ENCODE results near the gene TRAM2.

The TRAM2 gene

DNA sequence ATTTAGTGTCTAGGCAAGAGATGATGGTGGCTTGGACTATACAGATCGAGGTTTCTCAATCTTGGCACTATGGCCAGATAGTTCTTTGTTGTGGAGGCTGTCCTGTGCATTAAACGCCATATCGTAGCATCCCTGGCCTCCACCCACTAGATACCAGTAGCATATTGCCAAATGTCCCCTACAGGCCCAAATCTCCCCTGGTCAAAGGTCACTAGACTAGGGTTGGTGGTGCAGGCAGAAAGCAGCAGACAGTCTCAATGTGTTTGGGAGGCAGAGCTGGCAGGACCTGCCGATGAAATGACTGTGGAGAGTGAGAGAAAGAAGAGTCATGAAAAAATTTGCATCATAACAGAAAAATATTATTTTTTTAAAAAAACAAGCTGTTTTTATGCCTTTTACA is 63.0 kb downstream of the TRAM2 start:
- Histone ChIP-seq H3K4me3 (ENCODE audit: insufficient read depth, low read length, poor library complexity, severe bottlenecking) (no peak overlapping the region), H2AFZ (ENCODE audit: low read depth, low read length, severe bottlenecking) (no peak overlapping the region), H3F3A (ENCODE audit: insufficient read depth) (no peaks in the 10 kb centered on the region), H4K20me1 (ENCODE audit: low read depth, low read length) (no peaks in the 10 kb centered on the region), H3K9me2 (replicated peaks; ENCODE audit: insufficient read depth, low read length) (no peaks in the 10 kb centered on the region), H3K36me3 (ENCODE audit: low read length) (no peaks in the 10 kb centered on the region), H3K79me2 (ENCODE audit: insufficient read depth, low read length) (no peaks in the 10 kb centered on the region), H3K9me3 (ENCODE audit: insufficient read depth, low read length) (no peaks in the 10 kb centered on the region), H3K9ac (ENCODE audit: low read length) (no peak overlapping the region), H3K27me3 (ENCODE audit: low read length) (no peaks in the 10 kb centered on the region), H3K4me2 (ENCODE audit: low read depth, low read length, poor library complexity, severe bottlenecking) (no peak overlapping the region), H3K27ac (ENCODE audit: low read depth, low read length) (no peak overlapping the region)
- no peak for TF ChIP-seq CTCF (IDR thresholded peaks at IDR 0.05; ENCODE audit: insufficient read depth, low read length, poor library complexity, severe bottlenecking)
- no peak for TF ChIP-seq EZH2phosphoT487 (conservative IDR thresholded peaks at IDR 0.05; ENCODE audit: low read length)

GRCh38 chr6:52513464-52513863 is 63.4 kb downstream of the TRAM2 start:
- no peaks in the 10 kb centered on the region for H3K27me3 ChIP-seq (ENCODE audit: low read length)
- H3K27ac ChIP-seq (ENCODE audit: low read depth, low read length): no peak overlapping the region
- no peak overlapping the region for H3K4me2 ChIP-seq (ENCODE audit: low read depth, low read length, poor library complexity, severe bottlenecking)
- H3K9me2 ChIP-seq (replicated peaks; ENCODE audit: insufficient read depth, low read length): no peaks in the 10 kb centered on the region
- no peak overlapping the region for H3K4me3 ChIP-seq (ENCODE audit: insufficient read depth, low read length, poor library complexity, severe bottlenecking)
- no peak overlapping the region for H2AFZ ChIP-seq (ENCODE audit: low read depth, low read length, severe bottlenecking)
- H3K79me2 ChIP-seq (ENCODE audit: insufficient read depth, low read length): no peaks in the 10 kb centered on the region
- no peak overlapping the region for H3K9ac ChIP-seq (ENCODE audit: low read length)
- no peaks in the 10 kb centered on the region for H3F3A ChIP-seq (ENCODE audit: insufficient read depth)
- no peaks in the 10 kb centered on the region for H4K20me1 ChIP-seq (ENCODE audit: low read depth, low read length)
- TF ChIP-seq CTCF (IDR thresholded peaks at IDR 0.05; ENCODE audit: insufficient read depth, low read length, poor library complexity, severe bottlenecking): no peak
- TF ChIP-seq EZH2phosphoT487 (conservative IDR thresholded peaks at IDR 0.05; ENCODE audit: low read length): no peak
- H3K9me3 ChIP-seq (ENCODE audit: insufficient read depth, low read length): no peaks in the 10 kb centered on the region
- no peaks in the 10 kb centered on the region for H3K36me3 ChIP-seq (ENCODE audit: low read length)

DNA sequence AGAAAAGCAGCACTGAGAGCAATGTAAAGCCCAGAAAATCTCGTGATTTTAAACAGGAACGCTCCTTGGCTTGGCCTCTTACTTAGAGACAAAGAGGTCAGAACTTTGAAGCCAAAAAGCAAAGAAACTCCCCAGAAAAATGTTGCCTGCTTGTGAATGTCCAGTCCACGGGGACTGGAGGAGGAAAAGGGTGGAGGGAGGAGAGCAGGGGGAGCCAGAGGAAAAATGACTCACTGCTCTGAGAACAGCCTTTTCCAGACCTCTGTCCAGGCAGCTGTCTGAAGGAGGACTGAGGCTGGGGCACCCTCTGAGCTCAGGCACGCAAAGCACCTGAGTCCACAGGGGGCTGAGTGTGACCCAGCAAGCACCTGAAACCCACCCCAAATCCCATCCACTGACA is 64.7 kb downstream of the TRAM2 start:
- no peak overlapping the region for H3K9ac ChIP-seq (ENCODE audit: low read length)
- H3K79me2 ChIP-seq (ENCODE audit: insufficient read depth, low read length): no peaks in the 10 kb centered on the region
- H3F3A ChIP-seq (ENCODE audit: insufficient read depth): no peaks in the 10 kb centered on the region
- no peaks in the 10 kb centered on the region for H3K27me3 ChIP-seq (ENCODE audit: low read length)
- no peaks in the 10 kb centered on the region for H4K20me1 ChIP-seq (ENCODE audit: low read depth, low read length)
- H3K9me3 ChIP-seq (ENCODE audit: insufficient read depth, low read length): no peaks in the 10 kb centered on the region
- no peaks in the 10 kb centered on the region for H3K36me3 ChIP-seq (ENCODE audit: low read length)
- no peak overlapping the region for H3K4me2 ChIP-seq (ENCODE audit: low read depth, low read length, poor library complexity, severe bottlenecking)
- TF ChIP-seq CTCF (IDR thresholded peaks at IDR 0.05; ENCODE audit: insufficient read depth, low read length, poor library complexity, severe bottlenecking) (no peak), EZH2phosphoT487 (conservative IDR thresholded peaks at IDR 0.05; ENCODE audit: low read length) (no peak)
- no peak overlapping the region for H3K27ac ChIP-seq (ENCODE audit: low read depth, low read length)
- no peaks in the 10 kb centered on the region for H3K9me2 ChIP-seq (replicated peaks; ENCODE audit: insufficient read depth, low read length)
- H3K4me3 ChIP-seq (ENCODE audit: insufficient read depth, low read length, poor library complexity, severe bottlenecking): no peak overlapping the region
- no peak overlapping the region for H2AFZ ChIP-seq (ENCODE audit: low read depth, low read length, severe bottlenecking)
